SU-DHL-6 (cell line): ENCODE data around the gene ZSCAN22.

Experiments used
- EZH2phosphoT487 ChIP-seq: fragments of 200-600 bp; sonication (generic), shearing (Covaris generic); conservative IDR thresholded peaks from 2 replicates; pipeline ENCODE4 v1.6.1; 2018; ENCODE audit warnings: mild to moderate bottlenecking, antibody characterized with exemption, low read length, moderate library complexity, mixed read lengths
- TF ChIP-seq, protein P1 (sequence below): fragments of 200-600 bp; sonication (generic); IDR thresholded peaks from one replicate; pipeline ENCODE4 v1.5.1; 2017; ENCODE audit warnings: antibody characterized with exemption, mild to moderate bottlenecking, low read length, moderate library complexity; ENCODE audit not compliant: insufficient read depth, poor library complexity, severe bottlenecking

- TF ChIP-seq, protein P1, sequence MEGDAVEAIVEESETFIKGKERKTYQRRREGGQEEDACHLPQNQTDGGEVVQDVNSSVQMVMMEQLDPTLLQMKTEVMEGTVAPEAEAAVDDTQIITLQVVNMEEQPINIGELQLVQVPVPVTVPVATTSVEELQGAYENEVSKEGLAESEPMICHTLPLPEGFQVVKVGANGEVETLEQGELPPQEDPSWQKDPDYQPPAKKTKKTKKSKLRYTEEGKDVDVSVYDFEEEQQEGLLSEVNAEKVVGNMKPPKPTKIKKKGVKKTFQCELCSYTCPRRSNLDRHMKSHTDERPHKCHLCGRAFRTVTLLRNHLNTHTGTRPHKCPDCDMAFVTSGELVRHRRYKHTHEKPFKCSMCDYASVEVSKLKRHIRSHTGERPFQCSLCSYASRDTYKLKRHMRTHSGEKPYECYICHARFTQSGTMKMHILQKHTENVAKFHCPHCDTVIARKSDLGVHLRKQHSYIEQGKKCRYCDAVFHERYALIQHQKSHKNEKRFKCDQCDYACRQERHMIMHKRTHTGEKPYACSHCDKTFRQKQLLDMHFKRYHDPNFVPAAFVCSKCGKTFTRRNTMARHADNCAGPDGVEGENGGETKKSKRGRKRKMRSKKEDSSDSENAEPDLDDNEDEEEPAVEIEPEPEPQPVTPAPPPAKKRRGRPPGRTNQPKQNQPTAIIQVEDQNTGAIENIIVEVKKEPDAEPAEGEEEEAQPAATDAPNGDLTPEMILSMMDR = no peak
- no peak for TF ChIP-seq EZH2phosphoT487
Observed at GRCh38 chr19:58318297-58318696, 8.5 kb upstream of the ZSCAN22 start.
